IgD-negative memory B cell (primary cell): ENCODE data around the gene IRF2BP2. TPM values are rescaled to one million over a fixed set of nuclear protein-coding genes. Genes with fewer than 3 reads are reported as not detected.
A peak's percentile ranks its signal among the peaks of the same experiment; 100 is the strongest.

Experiments used
- H3K27ac Mint-ChIP-seq, 3 donors: one replicate each; pipeline ENCODE4 v1.8.0; 2020 to 2022; ENCODE audit warnings: mild to moderate bottlenecking in 3 of 3, mixed read lengths in 3 of 3, moderate library complexity in 1 of 3
- H3K27me3 Mint-ChIP-seq: one replicate; pipeline ENCODE4 v1.8.0; 2021; ENCODE audit warnings: mixed read lengths
- H3K36me3 Mint-ChIP-seq: one replicate; pipeline ENCODE4 v1.8.0; 2020; ENCODE audit warnings: mild to moderate bottlenecking, mixed read lengths
- H3K4me1 Mint-ChIP-seq, 3 donors: one replicate each; pipeline ENCODE4 v1.8.0; 2020 to 2022; ENCODE audit warnings: mixed read lengths in 3 of 3, mild to moderate bottlenecking in 1 of 3
- H3K4me3 Mint-ChIP-seq, 4 donors: one replicate each; pipeline ENCODE4 v1.8.0; 2020 to 2022; ENCODE audit warnings: mild to moderate bottlenecking in 4 of 4, mixed read lengths in 4 of 4, moderate library complexity in 3 of 4
- H3K9me3 Mint-ChIP-seq, 3 donors: one replicate each; pipeline ENCODE4 v1.8.0; 2020 to 2021; ENCODE audit warnings: mixed read lengths in 3 of 3, mild to moderate bottlenecking in 1 of 3
- polyA plus RNA-seq: library from polyadenylated mRNA; unstranded; fragments of 300-500 nt; fragmentation: Illumina TruSeq; gene quantifications from one replicate; pipeline ENCODE4 v1.2.3, GENCODE V29; 2021

IRF2BP2 gene
- polyA plus RNA-seq, 1 donor from 2014 or later: 39.1 TPM

GRCh38 chr1:234591131-234591530 is 18.8 kb downstream of the IRF2BP2 start:
- no peak overlapping the region for H3K27ac Mint-ChIP-seq
- H3K4me3 Mint-ChIP-seq: no peak overlapping the region
- H3K36me3 Mint-ChIP-seq: no peaks in the 10 kb centered on the region
- no peaks in the 10 kb centered on the region for H3K27me3 Mint-ChIP-seq
- peaks cover 0 to 5% (median 4%) of the 10 kb centered on the region in 3 donors for H3K4me1 Mint-ChIP-seq
- no peaks in the 10 kb centered on the region for H3K9me3 Mint-ChIP-seq

- Mint-ChIP-seq H3K4me3 (no peak overlapping the region), H3K4me1 (peaks cover 0 to 5% (median 4%) of the 10 kb centered on the region in 3 donors), H3K36me3 (no peaks in the 10 kb centered on the region), H3K27ac (no peak overlapping the region), H3K27me3 (no peaks in the 10 kb centered on the region), H3K9me3 (no peaks in the 10 kb centered on the region)
Observed at GRCh38 chr1:234589854-234590620, 19.9 kb downstream of the IRF2BP2 start.

GRCh38 chr1:234589064-234589800 is 20.7 kb downstream of the IRF2BP2 start:
- peaks cover 0 to 5% (median under 1%) of the 10 kb centered on the region in 3 donors for H3K4me1 Mint-ChIP-seq
- H3K9me3 Mint-ChIP-seq: no peaks in the 10 kb centered on the region
- H3K4me3 Mint-ChIP-seq: peak overlapping the region in 1 of 4 donors; percentile 34
- H3K27me3 Mint-ChIP-seq: no peaks in the 10 kb centered on the region
- H3K36me3 Mint-ChIP-seq: no peaks in the 10 kb centered on the region
- H3K27ac Mint-ChIP-seq: no peak overlapping the region

GRCh38 chr1:234588386-234588785 is 21.6 kb downstream of the IRF2BP2 start:
- Mint-ChIP-seq H3K27me3 (no peaks in the 10 kb centered on the region), H3K4me3 (no peak overlapping the region), H3K4me1 (peaks cover 0 to 5% (median 0%) of the 10 kb centered on the region in 3 donors), H3K9me3 (no peaks in the 10 kb centered on the region), H3K36me3 (no peaks in the 10 kb centered on the region), H3K27ac (no peak overlapping the region)

- Mint-ChIP-seq H3K27me3 (no peaks in the 10 kb centered on the region), H3K4me3 (no peak overlapping the region), H3K4me1 (peaks cover 0 to 5% (median 0%) of the 10 kb centered on the region in 3 donors), H3K27ac (no peak overlapping the region), H3K9me3 (no peaks in the 10 kb centered on the region), H3K36me3 (no peaks in the 10 kb centered on the region)
Observed at GRCh38 chr1:234586892-234587485, 23.0 kb downstream of the IRF2BP2 start.

- Mint-ChIP-seq H3K36me3 (no peaks in the 10 kb centered on the region), H3K4me1 (peaks cover 0 to 5% (median 0%) of the 10 kb centered on the region in 3 donors), H3K27me3 (no peaks in the 10 kb centered on the region), H3K4me3 (no peak overlapping the region), H3K9me3 (no peaks in the 10 kb centered on the region), H3K27ac (no peak overlapping the region)
Observed at GRCh38 chr1:234586304-234586703, 23.7 kb downstream of the IRF2BP2 start.

GRCh38 chr1:234585330-234586055 is 24.5 kb downstream of the IRF2BP2 start:
- Mint-ChIP-seq H3K27ac (no peak overlapping the region), H3K36me3 (no peaks in the 10 kb centered on the region), H3K27me3 (no peaks in the 10 kb centered on the region)

GRCh38 chr1:234584926-234585325 is 25.1 kb downstream of the IRF2BP2 start:
- Mint-ChIP-seq H3K9me3 (no peaks in the 10 kb centered on the region), H3K27ac (no peak overlapping the region), H3K27me3 (no peaks in the 10 kb centered on the region), H3K4me1 (peaks cover 0 to 5% (median 0%) of the 10 kb centered on the region in 3 donors), H3K36me3 (no peaks in the 10 kb centered on the region), H3K4me3 (no peak overlapping the region)

More at GRCh38 chr1:234585330-234586055, 24.5 kb downstream of the IRF2BP2 start:
- H3K4me3 Mint-ChIP-seq: no peak overlapping the region
- H3K4me1 Mint-ChIP-seq: peaks cover 0 to 5% (median 0%) of the 10 kb centered on the region in 3 donors
- no peaks in the 10 kb centered on the region for H3K9me3 Mint-ChIP-seq

GRCh38 chr1:234584420-234584805 is 25.6 kb downstream of the IRF2BP2 start:
- H3K4me1 Mint-ChIP-seq: peaks cover 0 to 5% (median 0%) of the 10 kb centered on the region in 3 donors
- no peaks in the 10 kb centered on the region for H3K36me3 Mint-ChIP-seq
- H3K9me3 Mint-ChIP-seq: no peaks in the 10 kb centered on the region
- no peak overlapping the region for H3K4me3 Mint-ChIP-seq
- no peak overlapping the region for H3K27ac Mint-ChIP-seq
- no peaks in the 10 kb centered on the region for H3K27me3 Mint-ChIP-seq

GRCh38 chr1:234583755-234584419 is 26.1 kb downstream of the IRF2BP2 start:
- H3K9me3 Mint-ChIP-seq: no peaks in the 10 kb centered on the region
- no peaks in the 10 kb centered on the region for H3K27me3 Mint-ChIP-seq
- H3K36me3 Mint-ChIP-seq: no peaks in the 10 kb centered on the region
- H3K4me3 Mint-ChIP-seq: no peak overlapping the region
- peaks cover 0 to 5% (median 0%) of the 10 kb centered on the region in 3 donors for H3K4me1 Mint-ChIP-seq
- H3K27ac Mint-ChIP-seq: no peak overlapping the region

- no peaks in the 10 kb centered on the region for H3K36me3 Mint-ChIP-seq
- H3K27me3 Mint-ChIP-seq: no peaks in the 10 kb centered on the region
- H3K9me3 Mint-ChIP-seq: no peaks in the 10 kb centered on the region
- H3K27ac Mint-ChIP-seq: no peak overlapping the region
- H3K4me1 Mint-ChIP-seq: peaks cover 0 to 5% (median 0%) of the 10 kb centered on the region in 3 donors
- H3K4me3 Mint-ChIP-seq: no peak overlapping the region
Observed at GRCh38 chr1:234582681-234583301, 27.2 kb downstream of the IRF2BP2 start.

GRCh38 chr1:234582186-234582585 is 27.8 kb downstream of the IRF2BP2 start:
- Mint-ChIP-seq H3K36me3 (no peaks in the 10 kb centered on the region), H3K9me3 (no peaks in the 10 kb centered on the region), H3K27ac (no peak overlapping the region), H3K4me3 (no peak overlapping the region), H3K4me1 (peaks cover 0 to 4% (median 0%) of the 10 kb centered on the region in 3 donors), H3K27me3 (no peaks in the 10 kb centered on the region)

- Mint-ChIP-seq H3K27me3 (no peaks in the 10 kb centered on the region), H3K9me3 (no peaks in the 10 kb centered on the region), H3K4me3 (no peak overlapping the region), H3K4me1 (no peaks in the 10 kb centered on the region), H3K27ac (no peak overlapping the region), H3K36me3 (no peaks in the 10 kb centered on the region)
Observed at GRCh38 chr1:234581063-234581714, 28.8 kb downstream of the IRF2BP2 start.

GRCh38 chr1:234579967-234580366 is 30.0 kb downstream of the IRF2BP2 start:
- H3K9me3 Mint-ChIP-seq: no peaks in the 10 kb centered on the region

More at GRCh38 chr1:234579967-234580366, 30.0 kb downstream of the IRF2BP2 start:
- no peaks in the 10 kb centered on the region for H3K36me3 Mint-ChIP-seq
- no peak overlapping the region for H3K27ac Mint-ChIP-seq
- no peak overlapping the region for H3K4me3 Mint-ChIP-seq
- no peaks in the 10 kb centered on the region for H3K27me3 Mint-ChIP-seq
- H3K4me1 Mint-ChIP-seq: no peaks in the 10 kb centered on the region
